NOMO-1 treated with DMSO at 0.1 percent for 48 hours (cell line): ENCODE measurements around the gene FGGY.
"Not testable (repeated sequence)": the region's sequence is repeated elsewhere in the genome, so short reads cannot be mapped to it uniquely, and the experiment has no call there.

Experiments
- DNase-seq: peaks from one replicate; lab custom pipeline; 2025; ENCODE audit not compliant: unreplicated experiment; lab: John Stamatoyannopoulos, UW

FGGY gene

GRCh38 chr1:59477286-59477685 lies 180.4 kb downstream of the FGGY start:
- DNase-seq = no peak

GRCh38 chr1:59477867-59478266 lies 181.0 kb downstream of the FGGY start:
- DNase-seq = no peak

GRCh38 chr1:59478822-59479221 lies 181.9 kb downstream of the FGGY start:
- no peak for DNase-seq

GRCh38 chr1:59480188-59480888 lies 183.4 kb downstream of the FGGY start:
- no peak for DNase-seq

GRCh38 chr1:59481881-59482505 lies 185.1 kb downstream of the FGGY start:
- no peak for DNase-seq

- DNase-seq = no peak
Observed at GRCh38 chr1:59482986-59483385, 186.1 kb downstream of the FGGY start.

GRCh38 chr1:59484096-59484495 lies 187.2 kb downstream of the FGGY start:
- no peak for DNase-seq

- DNase-seq = no peak
Observed at GRCh38 chr1:59485171-59485570, 188.3 kb downstream of the FGGY start.

- no peak for DNase-seq
Observed at GRCh38 chr1:59485949-59486348, 189.1 kb downstream of the FGGY start.

GRCh38 chr1:59486615-59487014 lies 189.7 kb downstream of the FGGY start:
- no peak for DNase-seq

GRCh38 chr1:59487335-59488031 lies 190.6 kb downstream of the FGGY start:
- DNase-seq = no peak

- no peak for DNase-seq
Observed at GRCh38 chr1:59492500-59492899, 195.6 kb downstream of the FGGY start.

GRCh38 chr1:59494145-59494833 lies 197.4 kb downstream of the FGGY start:
- peak; percentile 58 for DNase-seq

GRCh38 chr1:59496156-59496555 lies 199.3 kb downstream of the FGGY start:
- DNase-seq = not testable (repeated sequence)

GRCh38 chr1:59497616-59498015 lies 200.7 kb downstream of the FGGY start:
- no peak for DNase-seq

- peak; percentile 31 for DNase-seq
Observed at GRCh38 chr1:59498640-59499039, 201.7 kb downstream of the FGGY start.

- DNase-seq = no peak
Observed at GRCh38 chr1:59499273-59499942, 202.5 kb downstream of the FGGY start.

- no peak for DNase-seq
Observed at GRCh38 chr1:59499943-59500569, 203.2 kb downstream of the FGGY start.

GRCh38 chr1:59500950-59501742 lies 204.3 kb downstream of the FGGY start:
- DNase-seq = peak; percentile 33
